ENCODE results near the gene NGF.
A peak's percentile ranks its signal among the peaks of the same experiment; 100 is the strongest.

NGF gene

DNA sequence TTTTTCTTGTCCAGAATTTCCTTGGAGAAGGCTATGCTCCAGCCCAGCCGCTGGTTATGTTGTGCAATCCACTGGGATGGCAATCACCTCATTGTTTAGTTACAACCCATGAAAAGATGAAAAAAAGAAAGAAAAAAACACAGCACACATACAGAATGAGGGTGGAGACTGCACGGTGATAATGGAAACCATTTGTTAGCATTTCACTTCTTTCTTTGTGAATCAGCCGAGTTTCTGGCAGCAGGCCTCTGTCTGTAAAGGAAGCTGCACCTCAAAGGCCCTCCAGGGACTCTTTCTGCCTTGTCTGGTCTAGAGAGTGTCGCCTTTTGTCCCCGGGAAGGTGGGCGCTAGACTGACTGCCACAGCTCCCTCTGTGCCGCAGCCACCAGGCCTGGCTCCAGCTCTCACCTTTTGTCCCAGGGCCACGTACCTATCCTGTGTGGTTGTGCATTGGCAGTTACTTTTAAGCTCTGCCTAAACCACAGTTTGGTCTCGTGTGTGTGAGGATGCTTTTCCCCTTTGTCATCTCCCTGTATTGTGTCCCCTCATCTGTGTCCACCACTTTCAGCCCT, 35.6 kb downstream of the NGF start:
- TF ChIP-seq GATA3 (IDR thresholded peaks at IDR 0.05; ENCODE audit: low read depth, low read length) (no peak), GATA2 (IDR thresholded peaks at IDR 0.05; ENCODE audit: low read depth, low read length) (no peak)

GRCh38 chr1:115301438-115302020, 36.5 kb downstream of the NGF start:
- no peak for TF ChIP-seq GATA2 (IDR thresholded peaks at IDR 0.05; ENCODE audit: low read depth, low read length)
- TF ChIP-seq GATA3 (IDR thresholded peaks at IDR 0.05; ENCODE audit: low read depth, low read length): no peak

- no peak for TF ChIP-seq GATA2 (IDR thresholded peaks at IDR 0.05; ENCODE audit: low read depth, low read length)
- TF ChIP-seq GATA3 (IDR thresholded peaks at IDR 0.05; ENCODE audit: low read depth, low read length): no peak
Observed at GRCh38 chr1:115300087-115300876, 37.8 kb downstream of the NGF start.

DNA sequence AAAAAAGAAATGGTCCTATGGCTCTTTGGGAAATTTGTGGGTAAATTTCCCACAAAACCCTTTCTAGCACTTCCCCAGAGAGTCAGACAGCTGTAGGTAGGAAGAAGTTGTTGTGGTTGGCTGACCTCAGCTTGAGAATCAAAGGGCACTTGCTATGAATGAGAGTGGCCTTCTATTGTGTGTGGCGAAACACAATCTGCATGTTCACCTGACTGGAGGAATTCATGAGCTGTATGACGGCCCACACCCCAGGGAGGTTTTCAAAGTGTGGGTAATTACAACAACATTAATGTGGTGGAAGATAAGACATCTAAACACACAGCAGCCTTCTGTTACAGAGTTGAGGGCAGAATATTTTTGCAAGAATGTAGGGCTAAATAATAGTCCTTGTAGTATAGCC, 38.8 kb downstream of the NGF start:
- TF ChIP-seq GATA3 (IDR thresholded peaks at IDR 0.05; ENCODE audit: low read depth, low read length): no peak
- no peak for TF ChIP-seq GATA2 (IDR thresholded peaks at IDR 0.05; ENCODE audit: low read depth, low read length)

- TF ChIP-seq GATA2 (IDR thresholded peaks at IDR 0.05; ENCODE audit: low read depth, low read length) (no peak), GATA3 (IDR thresholded peaks at IDR 0.05; ENCODE audit: low read depth, low read length) (no peak)
Observed at GRCh38 chr1:115296981-115297380, 41.1 kb downstream of the NGF start.

DNA sequence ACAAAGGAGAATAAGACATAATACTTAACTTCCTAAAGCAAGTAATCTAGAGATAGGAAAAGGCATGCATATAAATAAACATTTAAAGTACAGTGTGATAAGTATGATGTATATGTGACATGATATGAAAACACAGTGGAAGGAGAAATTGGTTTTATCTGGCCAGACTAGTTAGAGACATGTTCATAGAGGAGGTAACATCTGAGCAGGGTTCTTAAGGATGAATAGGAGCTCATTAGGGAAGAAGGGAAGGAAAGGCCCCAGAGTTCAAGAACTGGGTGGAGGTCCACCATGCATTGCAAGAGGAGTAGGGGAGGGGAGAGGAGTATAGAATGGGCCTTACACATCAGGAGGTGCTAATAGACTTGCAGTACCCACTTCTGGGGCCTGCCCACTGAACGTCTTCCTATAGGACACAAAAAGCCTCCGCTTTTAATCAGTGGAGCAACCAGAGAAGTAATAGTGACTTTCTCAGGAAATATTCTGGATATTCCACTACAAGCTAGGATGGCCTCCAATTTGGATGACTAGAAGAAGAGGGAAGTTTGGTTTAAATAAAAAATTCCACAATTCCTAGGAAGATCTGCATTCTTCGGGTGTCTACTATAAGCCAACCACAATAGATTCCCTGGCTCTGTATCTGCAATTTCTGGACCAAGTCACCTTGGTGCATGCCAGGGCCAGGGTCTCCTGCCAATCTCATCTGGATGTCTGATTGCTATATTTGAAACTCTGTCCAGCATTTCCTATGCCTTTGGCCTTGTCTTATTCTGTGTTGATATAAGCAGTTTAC, 41.9 kb downstream of the NGF start:
- TF ChIP-seq GATA2 (IDR thresholded peaks at IDR 0.05; ENCODE audit: low read depth, low read length) (no peak), GATA3 (IDR thresholded peaks at IDR 0.05; ENCODE audit: low read depth, low read length) (no peak)

DNA sequence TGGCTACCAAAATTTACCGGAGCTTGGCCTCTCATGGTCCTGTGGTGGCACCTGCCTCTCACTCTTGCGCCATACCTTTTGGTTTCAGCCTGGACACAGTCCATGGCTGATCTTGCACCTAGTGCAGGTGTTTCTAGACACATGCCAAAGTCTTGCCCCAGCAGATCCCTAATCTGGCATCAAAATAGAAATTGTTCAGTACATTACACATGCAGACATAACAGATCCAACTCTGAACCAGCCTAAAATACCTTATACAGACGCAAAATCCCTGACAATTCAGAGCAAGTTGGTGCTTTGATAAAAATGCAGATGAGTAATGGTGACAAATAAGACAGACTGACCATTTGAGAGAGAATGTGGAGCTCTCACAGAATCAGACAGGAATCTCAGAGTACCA, 44.1 kb downstream of the NGF start:
- TF ChIP-seq GATA2 (IDR thresholded peaks at IDR 0.05; ENCODE audit: low read depth, low read length): no peak
- TF ChIP-seq GATA3 (IDR thresholded peaks at IDR 0.05; ENCODE audit: low read depth, low read length): no peak

DNA sequence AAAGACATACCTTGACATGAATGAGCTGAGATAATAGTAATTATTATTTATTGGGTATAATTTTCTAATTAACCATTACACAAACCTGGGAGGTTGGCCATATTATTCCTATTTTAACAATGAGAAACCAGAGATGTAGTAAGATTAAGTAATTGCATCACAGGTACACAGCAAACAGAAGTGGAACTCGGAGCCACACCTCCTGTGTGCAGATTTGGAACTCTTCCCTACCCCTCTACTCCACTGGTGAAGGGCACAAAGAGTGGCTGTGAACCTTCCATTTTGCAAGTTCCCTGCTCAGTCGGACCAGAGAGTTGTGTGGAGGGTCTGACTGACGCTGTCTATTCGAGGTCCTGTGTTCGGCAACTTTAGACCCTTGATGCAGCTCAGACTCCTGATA, 45.0 kb downstream of the NGF start:
- TF ChIP-seq GATA2 (IDR thresholded peaks at IDR 0.05; ENCODE audit: low read depth, low read length): no peak
- no peak for TF ChIP-seq GATA3 (IDR thresholded peaks at IDR 0.05; ENCODE audit: low read depth, low read length)

- TF ChIP-seq GATA2 (IDR thresholded peaks at IDR 0.05; ENCODE audit: low read depth, low read length): no peak
Observed at GRCh38 chr1:115291741-115292140, 46.3 kb downstream of the NGF start.

DNA sequence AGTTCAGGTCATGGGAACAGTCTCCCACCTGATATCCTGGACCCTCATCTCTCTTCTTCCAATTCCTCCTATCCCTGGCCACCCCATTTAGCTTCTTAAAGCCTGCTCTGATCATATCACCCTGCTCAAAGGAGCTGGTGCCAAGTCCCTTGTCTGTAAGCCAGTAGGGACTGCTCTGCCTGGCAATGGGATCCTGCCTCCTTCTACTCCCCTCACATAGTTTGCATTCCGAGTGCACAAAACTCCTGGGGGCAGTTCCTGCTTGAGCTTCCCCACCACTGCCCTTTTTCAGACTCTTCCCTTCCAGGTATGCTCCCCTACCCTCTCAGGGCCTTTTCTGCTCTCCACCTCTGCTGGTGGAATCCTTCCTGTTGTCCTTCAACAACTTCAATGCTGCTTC, 48.1 kb downstream of the NGF start:
- TF ChIP-seq GATA2 (IDR thresholded peaks at IDR 0.05; ENCODE audit: low read depth, low read length) (no peak), GATA3 (IDR thresholded peaks at IDR 0.05; ENCODE audit: low read depth, low read length) (no peak)

DNA sequence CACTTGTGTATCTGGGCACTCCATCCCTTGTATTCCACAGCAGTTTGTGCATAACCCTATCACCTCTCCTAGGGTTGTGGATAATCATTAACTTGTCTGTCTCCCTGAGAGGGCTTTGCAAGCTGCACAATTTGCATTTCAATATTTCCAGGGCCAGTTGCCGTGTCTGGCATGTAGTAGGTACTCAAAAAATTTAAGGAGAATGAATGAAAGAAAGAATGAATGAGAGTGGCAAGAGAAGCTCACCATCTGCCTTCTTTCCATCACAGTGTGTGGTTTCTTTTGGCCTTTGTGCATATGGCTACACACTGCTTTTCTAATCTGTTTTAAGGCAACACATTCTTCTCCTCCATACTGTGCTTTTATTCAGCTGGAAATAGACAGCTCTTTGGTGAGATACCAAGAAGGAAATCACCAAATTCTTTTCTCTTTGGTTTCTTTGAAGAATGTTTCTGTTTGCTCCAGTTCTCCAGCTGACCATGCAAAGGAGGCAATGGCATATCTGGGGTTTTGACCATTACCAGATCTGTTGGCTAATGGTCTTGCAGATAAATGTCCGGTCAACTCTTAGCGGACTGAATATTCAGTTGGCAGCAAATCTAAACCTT, 49.4 kb downstream of the NGF start:
- TF ChIP-seq GATA3 (IDR thresholded peaks at IDR 0.05; ENCODE audit: low read depth, low read length): no peak
- no peak for TF ChIP-seq GATA2 (IDR thresholded peaks at IDR 0.05; ENCODE audit: low read depth, low read length)

DNA sequence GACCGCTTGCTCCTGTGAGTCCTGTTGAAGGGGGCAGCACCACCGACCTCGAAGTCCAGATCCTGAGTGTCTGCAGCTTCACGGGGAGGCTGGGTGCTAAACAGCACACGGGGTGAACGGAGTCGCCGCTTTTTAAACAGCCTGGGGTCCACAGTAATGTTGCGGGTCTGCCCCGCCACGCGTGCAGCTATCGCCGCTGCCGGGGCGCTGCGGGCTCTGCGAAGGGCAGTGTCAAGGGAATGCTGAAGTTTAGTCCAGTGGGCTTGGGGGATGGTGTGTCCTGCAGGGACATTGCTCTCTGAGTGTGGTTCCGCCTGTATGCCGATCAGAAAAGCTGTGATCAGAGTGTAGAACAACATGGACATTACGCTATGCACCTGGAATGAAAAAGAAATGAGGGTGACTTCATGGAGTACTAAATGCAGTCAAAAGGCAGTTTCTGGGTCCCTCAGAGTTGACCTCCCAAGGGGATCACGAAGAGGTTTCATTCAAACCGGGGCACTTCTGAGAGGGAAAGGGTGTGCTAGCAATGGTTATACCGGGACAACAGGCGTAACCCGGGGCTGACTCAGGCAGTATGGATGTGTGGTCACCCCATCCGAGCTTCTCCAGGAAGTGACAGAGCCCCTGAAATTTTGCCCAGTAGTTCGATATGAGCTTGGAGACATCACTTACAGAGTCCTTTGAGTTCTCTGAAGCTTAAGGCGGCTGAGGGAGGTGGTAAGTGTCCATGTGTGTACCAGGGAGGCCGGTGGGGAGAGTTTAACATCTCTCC, 51.4 kb downstream of the NGF start:
- TF ChIP-seq GATA3 (IDR thresholded peaks at IDR 0.05; ENCODE audit: low read depth, low read length) (no peak), GATA2 (IDR thresholded peaks at IDR 0.05; ENCODE audit: low read depth, low read length) (no peak)

DNA sequence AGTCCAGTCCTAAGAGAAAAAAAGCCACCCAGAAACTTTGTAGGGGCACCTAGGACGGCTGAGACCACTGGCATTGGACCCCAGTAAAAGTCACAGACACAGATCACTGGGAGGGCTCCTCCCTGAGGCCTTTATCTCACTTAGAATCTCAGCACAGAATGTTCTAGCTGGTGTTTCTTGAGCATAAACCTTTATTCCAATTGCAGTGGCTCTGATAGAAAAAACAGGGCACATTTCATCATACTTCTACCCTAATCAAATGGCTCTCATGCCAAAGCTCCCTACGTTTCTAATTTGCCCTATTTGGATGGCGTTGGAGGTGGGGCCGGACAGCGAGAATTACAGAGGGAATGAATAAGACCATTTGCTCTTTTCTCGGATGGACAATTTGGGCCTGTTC, 53.8 kb downstream of the NGF start:
- no peak for TF ChIP-seq GATA3 (IDR thresholded peaks at IDR 0.05; ENCODE audit: low read depth, low read length)
- TF ChIP-seq GATA2 (IDR thresholded peaks at IDR 0.05; ENCODE audit: low read depth, low read length): 0 out of 2 replicates have a peak, but pooled peaks have one; percentile 13
